ENCODE measurements around the gene RWDD4. TPM values are rescaled to one million over a fixed set of nuclear protein-coding genes. Genes with fewer than 3 reads are reported as not detected.

The RWDD4 gene
- total RNA-seq, 1 donor from 2014 or later: 18.2 TPM

- no peaks in the 10 kb centered on the region for H3K4me1 ChIP-seq
- DNase-seq (ENCODE audit: extremely low spot score in 2 of 2): no peak
- no peaks in the 10 kb centered on the region for H3K9me3 ChIP-seq
- H3K27me3 ChIP-seq: no peaks in the 10 kb centered on the region
- intact Hi-C loops (cut with DNase I): no loop called here
- H3K36me3 ChIP-seq: peaks cover 8 to 51% of the 10 kb centered on the region in 2 donors
- TF ChIP-seq POLR2A (IDR thresholded peaks at IDR 0.05): no peak
- no peak for TF ChIP-seq POLR2AphosphoS5 (IDR thresholded peaks at IDR 0.05; ENCODE audit: insufficient read depth in 1 of 2, low read depth in 1 of 2)
- TF ChIP-seq, protein P1, sequence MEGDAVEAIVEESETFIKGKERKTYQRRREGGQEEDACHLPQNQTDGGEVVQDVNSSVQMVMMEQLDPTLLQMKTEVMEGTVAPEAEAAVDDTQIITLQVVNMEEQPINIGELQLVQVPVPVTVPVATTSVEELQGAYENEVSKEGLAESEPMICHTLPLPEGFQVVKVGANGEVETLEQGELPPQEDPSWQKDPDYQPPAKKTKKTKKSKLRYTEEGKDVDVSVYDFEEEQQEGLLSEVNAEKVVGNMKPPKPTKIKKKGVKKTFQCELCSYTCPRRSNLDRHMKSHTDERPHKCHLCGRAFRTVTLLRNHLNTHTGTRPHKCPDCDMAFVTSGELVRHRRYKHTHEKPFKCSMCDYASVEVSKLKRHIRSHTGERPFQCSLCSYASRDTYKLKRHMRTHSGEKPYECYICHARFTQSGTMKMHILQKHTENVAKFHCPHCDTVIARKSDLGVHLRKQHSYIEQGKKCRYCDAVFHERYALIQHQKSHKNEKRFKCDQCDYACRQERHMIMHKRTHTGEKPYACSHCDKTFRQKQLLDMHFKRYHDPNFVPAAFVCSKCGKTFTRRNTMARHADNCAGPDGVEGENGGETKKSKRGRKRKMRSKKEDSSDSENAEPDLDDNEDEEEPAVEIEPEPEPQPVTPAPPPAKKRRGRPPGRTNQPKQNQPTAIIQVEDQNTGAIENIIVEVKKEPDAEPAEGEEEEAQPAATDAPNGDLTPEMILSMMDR (IDR thresholded peaks at IDR 0.05): no peak
- H3K27ac ChIP-seq: no peak overlapping the region
- no peak overlapping the region for H3K4me3 ChIP-seq
These were observed 32.0 kb upstream of the RWDD4 start for GRCh38 chr4:183691006-183691405.

DNA sequence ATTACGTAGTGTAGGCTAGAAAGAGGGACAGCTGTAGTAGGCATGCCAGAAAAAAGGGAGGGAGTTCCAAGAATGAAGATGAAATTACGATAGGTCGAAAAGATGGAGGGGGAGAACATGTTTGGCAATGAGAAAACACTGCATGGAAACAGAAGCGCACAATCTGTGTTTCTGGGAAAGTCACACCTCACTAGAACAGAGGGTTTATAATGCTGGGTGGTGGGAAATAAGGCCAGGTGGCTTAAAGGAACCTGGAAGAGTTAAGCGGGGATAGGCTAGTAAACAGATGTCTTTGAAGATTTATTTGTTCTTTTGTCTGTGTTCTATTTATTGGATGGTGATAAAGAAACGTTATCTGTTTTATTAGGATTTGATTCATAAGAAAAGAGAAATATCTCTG lies 29.2 kb upstream of the RWDD4 start:
- DNase-seq (ENCODE audit: extremely low spot score in 2 of 2): no peak
- H3K4me3 ChIP-seq: no peak overlapping the region
- intact Hi-C loops (cut with DNase I): no loop called here
- peaks cover 3 to 55% of the 10 kb centered on the region in 2 donors for H3K36me3 ChIP-seq
- H3K9me3 ChIP-seq: no peaks in the 10 kb centered on the region
- no peak overlapping the region for H3K27ac ChIP-seq
- H3K4me1 ChIP-seq: no peaks in the 10 kb centered on the region
- H3K27me3 ChIP-seq: no peaks in the 10 kb centered on the region
- no peak for TF ChIP-seq POLR2AphosphoS5 (IDR thresholded peaks at IDR 0.05; ENCODE audit: insufficient read depth in 1 of 2, low read depth in 1 of 2)
- TF ChIP-seq, protein P1 (IDR thresholded peaks at IDR 0.05): no peak
- no peak for TF ChIP-seq POLR2A (IDR thresholded peaks at IDR 0.05)

DNA sequence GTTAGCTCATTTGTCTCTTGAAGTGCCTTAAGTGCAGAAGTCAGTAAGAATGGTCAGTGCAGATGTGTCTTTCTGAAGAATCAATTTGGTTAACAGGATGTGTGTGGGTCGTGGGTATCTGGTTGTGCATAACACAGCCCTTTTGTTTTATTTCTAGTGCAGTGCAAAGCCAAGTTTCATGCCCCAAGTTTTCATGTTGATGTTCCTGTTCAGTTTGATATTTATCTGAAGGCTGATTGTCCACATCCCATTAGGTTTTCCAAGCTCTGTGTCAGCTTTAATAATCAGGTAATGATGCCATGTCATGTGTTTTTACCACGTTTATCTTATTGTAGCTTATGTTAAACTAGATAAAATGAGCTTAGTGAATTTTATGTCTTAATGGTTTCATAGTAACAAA lies 27.5 kb upstream of the RWDD4 start:
- Histone ChIP-seq H3K27ac (no peak overlapping the region), H3K9me3 (no peaks in the 10 kb centered on the region), H3K4me3 (no peak overlapping the region), H3K4me1 (no peaks in the 10 kb centered on the region), H3K36me3 (peaks cover 3 to 47% of the 10 kb centered on the region in 2 donors), H3K27me3 (no peaks in the 10 kb centered on the region)
- intact Hi-C loops (cut with DNase I): no loop called here
- no peak for DNase-seq (ENCODE audit: extremely low spot score in 2 of 2)
- no peak for TF ChIP-seq POLR2AphosphoS5 (IDR thresholded peaks at IDR 0.05; ENCODE audit: insufficient read depth in 1 of 2, low read depth in 1 of 2)
- TF ChIP-seq POLR2A (IDR thresholded peaks at IDR 0.05): no peak
- TF ChIP-seq, protein P1 (IDR thresholded peaks at IDR 0.05): no peak

GRCh38 chr4:183681119-183681518 lies 22.1 kb upstream of the RWDD4 start:
- H3K4me1 ChIP-seq: peaks cover 5% of the 10 kb centered on the region
- H3K36me3 ChIP-seq: peaks cover 0 to 61% of the 10 kb centered on the region in 2 donors
- no peaks in the 10 kb centered on the region for H3K9me3 ChIP-seq
- no peak for DNase-seq (ENCODE audit: extremely low spot score in 2 of 2)
- TF ChIP-seq POLR2A (IDR thresholded peaks at IDR 0.05) (no peak), POLR2AphosphoS5 (IDR thresholded peaks at IDR 0.05; ENCODE audit: insufficient read depth in 1 of 2, low read depth in 1 of 2) (no peak)
- TF ChIP-seq, protein P1 (IDR thresholded peaks at IDR 0.05): no peak
- no peak overlapping the region for H3K4me3 ChIP-seq
- H3K27ac ChIP-seq: no peak overlapping the region
- intact Hi-C loops (cut with DNase I): no loop called here
- no peaks in the 10 kb centered on the region for H3K27me3 ChIP-seq

DNA sequence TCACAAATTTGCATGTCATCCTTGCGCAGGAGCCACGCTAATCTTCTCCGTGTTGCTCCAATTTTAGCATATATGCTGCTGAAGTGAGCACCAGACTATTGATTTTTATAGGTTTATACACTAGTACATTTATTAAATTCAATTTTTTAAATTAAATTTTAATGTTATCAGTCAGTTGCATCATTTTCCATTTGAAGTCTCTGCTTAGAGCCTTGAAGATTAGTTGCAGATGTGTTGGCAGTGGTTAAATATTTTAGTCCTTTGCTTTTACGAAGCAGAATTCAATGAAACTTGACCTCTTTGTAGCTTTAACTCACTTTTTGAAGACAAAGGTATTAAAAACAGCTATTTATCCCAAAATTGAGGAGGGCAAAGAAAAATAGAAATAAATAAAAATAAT lies 16.6 kb upstream of the RWDD4 start:
- H3K9me3 ChIP-seq: no peaks in the 10 kb centered on the region
- H3K36me3 ChIP-seq: peaks cover 0 to 31% of the 10 kb centered on the region in 2 donors
- H3K4me1 ChIP-seq: peaks cover 5% of the 10 kb centered on the region
- H3K27ac ChIP-seq: no peak overlapping the region
- no peak for DNase-seq (ENCODE audit: extremely low spot score in 2 of 2)
- no peak overlapping the region for H3K4me3 ChIP-seq
- intact Hi-C loops (cut with DNase I): no loop called here
- no peaks in the 10 kb centered on the region for H3K27me3 ChIP-seq
- TF ChIP-seq POLR2AphosphoS5 (IDR thresholded peaks at IDR 0.05; ENCODE audit: insufficient read depth in 1 of 2, low read depth in 1 of 2): no peak
- TF ChIP-seq POLR2A (IDR thresholded peaks at IDR 0.05): no peak
- TF ChIP-seq, protein P1 (IDR thresholded peaks at IDR 0.05): no peak

Data from vagina (tissue), 2 donors.